ENCODE results near the gene CLIP2. TPM values are rescaled to one million over a fixed set of nuclear protein-coding genes. Genes with fewer than 3 reads are reported as not detected.
"Not testable (repeated sequence)": the region's sequence is repeated elsewhere in the genome, so short reads cannot be mapped to it uniquely, and the experiment has no call there.

The CLIP2 gene
- total RNA-seq, 1 experiment from 2014 or later = 21.6 TPM

- Histone ChIP-seq H3K4ac (ENCODE audit: low read depth, low read length) (no peak overlapping the region), H3K79me1 (ENCODE audit: insufficient read depth, low read depth, low read length, poor library complexity, severe bottlenecking) (no peaks in the 10 kb centered on the region), H2BK12ac (ENCODE audit: insufficient read length, low read depth, low read length) (peak overlapping the region; percentile 15), H2BK20ac (ENCODE audit: low read depth, low read length, poor library complexity, severe bottlenecking) (no peak overlapping the region), H3K18ac (ENCODE audit: insufficient read length, low read depth, low read length) (peak overlapping the region; percentile 62), H3K27ac (ENCODE audit: insufficient read length, low read depth, low read length) (peak overlapping the region; percentile 36), H3K4me1 (ENCODE audit: insufficient read depth, low read length) (peaks cover 4% of the 10 kb centered on the region; the same call in 1 of the 2 replicates), H3T11ph (ENCODE audit: low read length) (no peak overlapping the region), H3K9me3 (ENCODE audit: control insufficient read depth, low read depth, low read length) (no peaks in the 10 kb centered on the region), H3K4me2 (ENCODE audit: insufficient read depth, insufficient read length, low read length) (no peak overlapping the region), H3K79me2 (ENCODE audit: insufficient read depth, low read length) (no peaks in the 10 kb centered on the region), H3K23me2 (ENCODE audit: insufficient read length, low read depth, low read length, poor library complexity, severe bottlenecking) (peaks cover 4% of the 10 kb centered on the region), H3K56ac (ENCODE audit: insufficient read length, low read depth, low read length) (no peak overlapping the region), H3K27me3 (ENCODE audit: insufficient read depth, low read length) (no peaks in the 10 kb centered on the region), H4K5ac (ENCODE audit: insufficient read length, low read depth, low read length) (no peak overlapping the region), H2BK15ac (ENCODE audit: low read depth, low read length) (no peak overlapping the region), H3K9ac (ENCODE audit: extremely low read depth, insufficient read length, low read length) (no peak overlapping the region), H2BK120ac (ENCODE audit: low read depth, low read length, poor library complexity, severe bottlenecking) (no peak overlapping the region), H2BK5ac (ENCODE audit: insufficient read length, low read length) (no peak overlapping the region), H4K91ac (ENCODE audit: insufficient read length, low read depth, low read length) (no peak overlapping the region), H3K23ac (ENCODE audit: insufficient read length, low read depth, low read length) (no peak overlapping the region), H2AFZ (ENCODE audit: low read length) (no peak overlapping the region), H4K20me1 (ENCODE audit: control insufficient read depth, insufficient read depth, insufficient read length) (no peaks in the 10 kb centered on the region), H2AK5ac (ENCODE audit: insufficient read length, low read length) (no peak overlapping the region), H4K8ac (replicated peaks; ENCODE audit: insufficient read length, low read depth, low read length) (no peak overlapping the region), H3K14ac (ENCODE audit: insufficient read depth, low read length) (peak overlapping the region; percentile 49)
- H3K4me1 Mint-ChIP-seq = peaks cover 19 to 23% of the 10 kb centered on the region in 2 experiments
- no CpG with 5 or more reads among the region's 12 CpGs for WGBS (ENCODE audit: extremely low coverage, insufficient read length, low lambda C conversion rate)
- no peak for TF ChIP-seq CTCF (conservative IDR thresholded peaks at IDR 0.05)
- H3K27ac Mint-ChIP-seq = peak overlapping the region; percentile 68 to 98 (median 72); a peak in 6 of 7 replicates
- peak overlapping the region in 1 of 2 experiments; percentile 47; a peak in 1 of 5 replicates for H3K4me3 Mint-ChIP-seq
- no peaks in the 10 kb centered on the region for H3K27me3 Mint-ChIP-seq (ENCODE audit: low read depth)
- peak; percentile 58 for DNase-seq
- no peaks in the 10 kb centered on the region for H3K36me3 Mint-ChIP-seq (ENCODE audit: insufficient read depth in 1 of 3, low read depth in 3 of 3)
- no peaks in the 10 kb centered on the region; a peak in 1 of 5 replicates for H3K9me3 Mint-ChIP-seq
Observed at GRCh38 chr7:74430961-74431466, 141.8 kb downstream of the CLIP2 start.

GRCh38 chr7:74437291-74437571, 148.0 kb downstream of the CLIP2 start:
- H3K9ac ChIP-seq (ENCODE audit: extremely low read depth, insufficient read length, low read length); H3K27ac Mint-ChIP-seq; H3K4ac ChIP-seq (ENCODE audit: low read depth, low read length); H3T11ph ChIP-seq (ENCODE audit: low read length); H3K14ac ChIP-seq (ENCODE audit: insufficient read depth, low read length); H3K23me2 ChIP-seq (ENCODE audit: insufficient read length, low read depth, low read length, poor library complexity, severe bottlenecking); H4K5ac ChIP-seq (ENCODE audit: insufficient read length, low read depth, low read length); H2BK120ac ChIP-seq (ENCODE audit: low read depth, low read length, poor library complexity, severe bottlenecking); H3K79me1 ChIP-seq (ENCODE audit: insufficient read depth, low read depth, low read length, poor library complexity, severe bottlenecking); H2BK5ac ChIP-seq (ENCODE audit: insufficient read length, low read length); H4K8ac ChIP-seq (replicated peaks; ENCODE audit: insufficient read length, low read depth, low read length); H2AK5ac ChIP-seq (ENCODE audit: insufficient read length, low read length); DNase-seq; H3K9me3 ChIP-seq (ENCODE audit: control insufficient read depth, low read depth, low read length); H3K27ac ChIP-seq (ENCODE audit: insufficient read length, low read depth, low read length); H2BK15ac ChIP-seq (ENCODE audit: low read depth, low read length); H3K27me3 Mint-ChIP-seq (ENCODE audit: low read depth); H3K4me1 ChIP-seq (ENCODE audit: insufficient read depth, low read length); H3K79me2 ChIP-seq (ENCODE audit: insufficient read depth, low read length); H3K56ac ChIP-seq (ENCODE audit: insufficient read length, low read depth, low read length); H2BK12ac ChIP-seq (ENCODE audit: insufficient read length, low read depth, low read length); H3K4me3 Mint-ChIP-seq; H3K4me1 Mint-ChIP-seq; H2BK20ac ChIP-seq (ENCODE audit: low read depth, low read length, poor library complexity, severe bottlenecking); H4K20me1 ChIP-seq (ENCODE audit: control insufficient read depth, insufficient read depth, insufficient read length); H3K23ac ChIP-seq (ENCODE audit: insufficient read length, low read depth, low read length); H3K27me3 ChIP-seq (ENCODE audit: insufficient read depth, low read length); H3K18ac ChIP-seq (ENCODE audit: insufficient read length, low read depth, low read length); H4K91ac ChIP-seq (ENCODE audit: insufficient read length, low read depth, low read length); H2AFZ ChIP-seq (ENCODE audit: low read length); H3K4me2 ChIP-seq (ENCODE audit: insufficient read depth, insufficient read length, low read length): not testable (repeated sequence)
- no CpG with 5 or more reads among the region's 1 CpG for WGBS (ENCODE audit: extremely low coverage, insufficient read length, low lambda C conversion rate)
- Mint-ChIP-seq H3K9me3 (peaks cover 12 to 17% of the 10 kb centered on the region in 2 experiments; a peak in 4 of 5 replicates), H3K36me3 (ENCODE audit: insufficient read depth in 1 of 3, low read depth in 3 of 3) (peaks cover 2 to 14% (median 6%) of the 10 kb centered on the region in 3 experiments; a peak in 5 of 7 replicates)

Data from H9 (cell line).